ENCODE data around the gene TCF19. TPM values are rescaled to one million over a fixed set of nuclear protein-coding genes. Genes with fewer than 3 reads are reported as not detected.

Gene TCF19
- total RNA-seq, 1 donor from 2014 or later, result 2.8 TPM

DNA sequence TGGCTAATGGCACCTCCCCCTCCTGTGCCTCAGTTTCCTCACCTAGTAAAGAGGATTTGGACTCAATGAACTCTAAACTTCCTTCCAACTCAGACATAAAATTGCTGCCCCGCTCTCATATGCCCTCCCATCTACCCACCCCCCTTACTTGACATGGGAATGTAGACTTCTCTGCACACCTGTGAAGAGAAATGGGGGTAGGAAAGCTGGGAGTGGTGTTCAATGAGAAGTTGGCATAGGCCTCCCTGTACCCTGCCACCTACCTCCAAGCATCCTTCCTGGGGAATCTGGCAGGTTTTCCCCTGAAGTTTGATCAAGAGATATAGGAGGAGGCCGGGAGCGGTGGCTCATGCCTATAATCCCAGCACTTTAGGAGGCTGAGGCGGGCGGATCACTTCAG, 16.0 kb downstream of the TCF19 start:
- no peaks in the 10 kb centered on the region for H3K9me3 ChIP-seq (replicated peaks)
- H3K4me3 ChIP-seq, result no peak overlapping the region
- H3K27ac ChIP-seq (replicated peaks), result no peak overlapping the region
- peaks cover 29% of the 10 kb centered on the region for H3K4me1 ChIP-seq
- TF ChIP-seq, protein P1, sequence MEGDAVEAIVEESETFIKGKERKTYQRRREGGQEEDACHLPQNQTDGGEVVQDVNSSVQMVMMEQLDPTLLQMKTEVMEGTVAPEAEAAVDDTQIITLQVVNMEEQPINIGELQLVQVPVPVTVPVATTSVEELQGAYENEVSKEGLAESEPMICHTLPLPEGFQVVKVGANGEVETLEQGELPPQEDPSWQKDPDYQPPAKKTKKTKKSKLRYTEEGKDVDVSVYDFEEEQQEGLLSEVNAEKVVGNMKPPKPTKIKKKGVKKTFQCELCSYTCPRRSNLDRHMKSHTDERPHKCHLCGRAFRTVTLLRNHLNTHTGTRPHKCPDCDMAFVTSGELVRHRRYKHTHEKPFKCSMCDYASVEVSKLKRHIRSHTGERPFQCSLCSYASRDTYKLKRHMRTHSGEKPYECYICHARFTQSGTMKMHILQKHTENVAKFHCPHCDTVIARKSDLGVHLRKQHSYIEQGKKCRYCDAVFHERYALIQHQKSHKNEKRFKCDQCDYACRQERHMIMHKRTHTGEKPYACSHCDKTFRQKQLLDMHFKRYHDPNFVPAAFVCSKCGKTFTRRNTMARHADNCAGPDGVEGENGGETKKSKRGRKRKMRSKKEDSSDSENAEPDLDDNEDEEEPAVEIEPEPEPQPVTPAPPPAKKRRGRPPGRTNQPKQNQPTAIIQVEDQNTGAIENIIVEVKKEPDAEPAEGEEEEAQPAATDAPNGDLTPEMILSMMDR (IDR thresholded peaks at IDR 0.05; ENCODE audit: borderline replicate concordance), result no peak
- intact Hi-C loops (cut with micrococcal nuclease), result no loop called here
- H3K36me3 ChIP-seq, result peaks cover 6% of the 10 kb centered on the region
- no peaks in the 10 kb centered on the region for H3K27me3 ChIP-seq (ENCODE audit: low read depth)
- DNase-seq, result no peak

DNA sequence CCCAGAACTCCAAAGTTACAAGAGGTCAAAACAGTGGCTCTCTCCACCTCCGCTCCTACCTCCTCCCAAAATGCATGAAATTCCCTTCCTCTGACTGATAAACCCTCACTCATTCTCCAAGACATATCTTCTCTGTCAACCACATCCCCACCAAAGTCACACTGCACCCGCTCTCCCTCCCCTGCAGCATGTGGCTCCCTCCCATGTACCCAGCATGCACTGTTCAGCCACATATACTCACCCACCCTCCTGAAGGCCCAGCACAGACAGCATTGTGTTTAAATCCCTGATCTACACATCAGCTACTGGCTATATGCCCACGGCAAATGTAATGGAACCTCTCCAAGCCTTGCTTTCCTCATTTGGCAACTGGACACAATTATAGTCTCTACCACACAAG, 17.6 kb downstream of the TCF19 start:
- intact Hi-C loops (cut with micrococcal nuclease), result no loop called here
- Histone ChIP-seq H3K27me3 (ENCODE audit: low read depth) (no peaks in the 10 kb centered on the region), H3K4me1 (peaks cover 42% of the 10 kb centered on the region), H3K4me3 (no peak overlapping the region), H3K36me3 (peaks cover 6% of the 10 kb centered on the region), H3K9me3 (replicated peaks) (no peaks in the 10 kb centered on the region), H3K27ac (replicated peaks) (no peak overlapping the region)
- no peak for DNase-seq
- TF ChIP-seq, protein P1 (IDR thresholded peaks at IDR 0.05; ENCODE audit: borderline replicate concordance), result no peak

DNA sequence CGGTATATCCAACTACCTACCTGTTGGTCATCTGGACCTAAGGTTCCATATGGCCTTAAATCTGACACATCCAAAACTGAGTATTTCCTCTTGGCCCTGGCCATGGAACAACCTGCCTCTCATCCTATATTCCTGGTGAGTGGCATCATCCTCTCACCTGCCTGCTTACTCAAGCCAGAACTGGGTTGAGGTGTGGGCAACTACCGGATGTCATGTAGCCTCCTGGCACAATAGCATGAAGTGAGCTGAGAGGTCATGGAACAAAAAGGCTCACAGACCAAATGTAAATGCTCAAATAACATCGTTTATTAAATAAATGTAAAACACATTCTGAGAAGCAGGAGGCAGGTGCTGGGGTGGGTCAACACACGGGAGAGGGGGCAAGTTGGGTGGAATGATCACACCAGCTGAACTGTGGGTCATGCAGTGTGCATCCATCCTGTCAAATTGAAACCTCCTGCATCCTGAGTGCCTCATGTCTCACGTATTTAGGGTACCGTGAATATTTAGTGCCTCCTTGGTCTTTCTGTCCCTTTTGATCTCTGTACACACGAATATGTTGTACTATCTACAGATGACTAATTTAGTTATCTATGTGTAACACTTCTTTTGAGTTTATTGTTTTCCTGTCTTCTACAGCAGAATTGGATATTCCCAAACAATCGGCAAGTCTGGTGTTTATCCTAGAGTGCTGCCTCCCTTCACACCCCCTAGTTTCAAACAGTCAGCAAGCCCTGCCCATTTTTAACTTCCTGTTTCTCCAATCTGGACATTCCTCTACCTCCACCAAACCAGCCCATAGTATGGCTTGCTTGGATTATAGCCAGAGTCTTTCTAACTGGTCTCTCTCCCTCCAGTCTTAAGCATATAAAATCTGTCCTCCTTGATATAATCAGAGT, 20.0 kb downstream of the TCF19 start:
- Histone ChIP-seq H3K27ac (replicated peaks) (peak overlapping the region; percentile 0), H3K9me3 (replicated peaks) (no peaks in the 10 kb centered on the region), H3K36me3 (peaks cover 6% of the 10 kb centered on the region), H3K27me3 (ENCODE audit: low read depth) (no peaks in the 10 kb centered on the region), H3K4me1 (peaks cover 40% of the 10 kb centered on the region), H3K4me3 (no peak overlapping the region)
- TF ChIP-seq, protein P1 (IDR thresholded peaks at IDR 0.05; ENCODE audit: borderline replicate concordance), result no peak
- DNase-seq, result no peak
- intact Hi-C loops (cut with micrococcal nuclease), result no loop called here

DNA sequence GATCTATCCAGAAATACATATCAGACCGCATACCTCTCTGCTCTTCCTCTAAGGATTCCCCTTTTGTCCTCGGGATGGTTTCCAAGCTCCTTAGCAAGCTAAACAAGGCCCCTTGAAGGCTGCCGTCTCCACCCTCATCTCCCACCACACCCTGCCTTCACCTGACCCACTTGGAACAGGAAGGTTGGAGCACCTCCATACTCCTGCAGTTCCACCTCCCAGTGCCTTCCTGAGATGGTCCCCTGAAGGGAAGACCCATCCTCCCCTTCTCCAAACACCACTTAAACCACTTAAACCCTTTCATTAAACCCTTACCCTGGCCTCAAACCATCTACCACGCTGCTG, 20.6 kb downstream of the TCF19 start:
- TF ChIP-seq, protein P1 (IDR thresholded peaks at IDR 0.05; ENCODE audit: borderline replicate concordance), result no peak
- peaks cover 6% of the 10 kb centered on the region for H3K36me3 ChIP-seq
- intact Hi-C loops (cut with micrococcal nuclease), result no loop called here

DNA sequence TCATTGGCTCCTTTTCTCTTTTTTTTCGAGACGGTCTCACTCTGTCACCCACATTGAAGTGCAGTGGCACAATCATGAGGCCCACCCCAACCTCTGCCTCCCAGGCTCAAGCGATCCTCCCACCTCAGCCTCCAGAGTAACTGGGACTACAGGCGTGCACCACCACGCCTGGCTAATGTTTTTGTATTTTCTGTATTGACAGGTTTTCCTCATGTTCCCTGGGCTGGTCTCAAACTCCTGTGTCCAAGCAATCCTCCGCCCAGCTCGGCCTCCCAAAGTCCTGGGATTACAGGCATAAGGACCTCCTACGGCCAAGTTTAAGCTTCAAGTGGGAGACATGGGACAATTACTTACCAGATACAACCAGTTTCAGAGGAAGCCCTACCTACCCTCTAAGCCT, 21.5 kb downstream of the TCF19 start:
- peak overlapping the region; percentile 66 for H3K4me3 ChIP-seq
- TF ChIP-seq, protein P1 (IDR thresholded peaks at IDR 0.05; ENCODE audit: borderline replicate concordance), result no peak

More for the DNA sequence above, 20.6 kb downstream of the TCF19 start:
- Histone ChIP-seq H3K27me3 (ENCODE audit: low read depth) (no peaks in the 10 kb centered on the region), H3K4me1 (peaks cover 41% of the 10 kb centered on the region), H3K9me3 (replicated peaks) (no peaks in the 10 kb centered on the region), H3K27ac (replicated peaks) (peak overlapping the region; percentile 0), H3K4me3 (no peak overlapping the region)
- no peak for DNase-seq

More for the DNA sequence above, 21.5 kb downstream of the TCF19 start:
- Histone ChIP-seq H3K36me3 (peaks cover 5% of the 10 kb centered on the region), H3K9me3 (replicated peaks) (no peaks in the 10 kb centered on the region), H3K4me1 (peaks cover 43% of the 10 kb centered on the region), H3K27ac (replicated peaks) (peak overlapping the region; percentile 54), H3K27me3 (ENCODE audit: low read depth) (no peaks in the 10 kb centered on the region)
- no peak for DNase-seq
- intact Hi-C loops (cut with micrococcal nuclease), result no loop called here
